Inflammatory macrophage (primary cell): ENCODE results near the gene COLQ.

Source experiments
- DNase-seq, 2 donors: peaks; one replicate each; pipeline ENCODE4 v3.0.0-alpha.2; 2020 to 2022

COLQ gene

GRCh38 chr3:15520185-15520584 is 1.3 kb downstream of the COLQ start:
- DNase-seq: peak; percentile 40 to 61

GRCh38 chr3:15519096-15519495 is 2.4 kb downstream of the COLQ start:
- DNase-seq: no peak

GRCh38 chr3:15514663-15515340 is 6.7 kb downstream of the COLQ start:
- DNase-seq: no peak

- DNase-seq: no peak
Measured at GRCh38 chr3:15513810-15514662, 7.5 kb downstream of the COLQ start.

- DNase-seq: no peak
Measured at GRCh38 chr3:15513116-15513515, 8.4 kb downstream of the COLQ start.

GRCh38 chr3:15512166-15512565 is 9.3 kb downstream of the COLQ start:
- DNase-seq: peak; percentile 46 to 53

GRCh38 chr3:15511156-15511555 is 10.3 kb downstream of the COLQ start:
- DNase-seq: no peak

- no peak for DNase-seq
Measured at GRCh38 chr3:15510493-15510892, 11.0 kb downstream of the COLQ start.

GRCh38 chr3:15506571-15506970 is 14.9 kb downstream of the COLQ start:
- DNase-seq: no peak

- no peak for DNase-seq
Measured at GRCh38 chr3:15505479-15506165, 15.9 kb downstream of the COLQ start.

GRCh38 chr3:15502616-15503015 is 18.9 kb downstream of the COLQ start:
- no peak for DNase-seq

GRCh38 chr3:15501126-15501525 is 20.4 kb downstream of the COLQ start:
- no peak for DNase-seq

GRCh38 chr3:15500107-15500724 is 21.3 kb downstream of the COLQ start:
- peak; percentile 85 to 88 for DNase-seq

- DNase-seq: peak; percentile 73 to 77
Measured at GRCh38 chr3:15499536-15499935, 22.0 kb downstream of the COLQ start.

GRCh38 chr3:15498431-15499214 is 22.9 kb downstream of the COLQ start:
- no peak for DNase-seq

- DNase-seq: no peak
Measured at GRCh38 chr3:15497964-15498363, 23.5 kb downstream of the COLQ start.

- no peak for DNase-seq
Measured at GRCh38 chr3:15496341-15496664, 25.2 kb downstream of the COLQ start.

GRCh38 chr3:15495461-15496340 is 25.8 kb downstream of the COLQ start:
- no peak for DNase-seq

- no peak for DNase-seq
Measured at GRCh38 chr3:15493436-15493835, 28.1 kb downstream of the COLQ start.

GRCh38 chr3:15492847-15493360 is 28.6 kb downstream of the COLQ start:
- DNase-seq: no peak

- DNase-seq: no peak
Measured at GRCh38 chr3:15491143-15491542, 30.4 kb downstream of the COLQ start.
